D721Med (cell line): Measurements from ENCODE around the gene PAX5.

Experiments used
- DNase-seq: peaks from one replicate; pipeline ENCODE4 v3.0.0; 2011; ENCODE audit warnings: low spot score; ENCODE audit not compliant: insufficient read length
- FAIRE-seq: peaks from 2 replicates; lab custom pipeline; 2011; peaks lifted over from hg19 to GRCh38; lab: Jason Lieb, UNC
- CTCF ChIP-seq: IDR thresholded peaks from 2 replicates; pipeline ENCODE4 v1.5.1; 2012; ENCODE audit warnings: mild to moderate bottlenecking, control low read depth; ENCODE audit not compliant: insufficient read depth; ENCODE audit errors: missing control alignments

PAX5 gene

GRCh38 chr9:36897019-36897418 is 137.0 kb downstream of the PAX5 start:
- no peak for TF ChIP-seq CTCF
- DNase-seq (no peak), FAIRE-seq (no peak)

GRCh38 chr9:36896296-36896695 is 137.8 kb downstream of the PAX5 start:
- FAIRE-seq (no peak), DNase-seq (no peak)
- no peak for TF ChIP-seq CTCF

- FAIRE-seq (no peak), DNase-seq (no peak)
- TF ChIP-seq CTCF = no peak
Measured at GRCh38 chr9:36895744-36896260, 138.3 kb downstream of the PAX5 start.

- DNase-seq (no peak), FAIRE-seq (no peak)
- no peak for TF ChIP-seq CTCF
Measured at GRCh38 chr9:36894695-36895310, 139.3 kb downstream of the PAX5 start.

- DNase-seq (no peak), FAIRE-seq (no peak)
- no peak for TF ChIP-seq CTCF
Measured at GRCh38 chr9:36893911-36894310, 140.2 kb downstream of the PAX5 start.

GRCh38 chr9:36893184-36893583 is 140.9 kb downstream of the PAX5 start:
- TF ChIP-seq CTCF = no peak
- no peak for DNase-seq
- FAIRE-seq = no peak

GRCh38 chr9:36892279-36892678 is 141.8 kb downstream of the PAX5 start:
- FAIRE-seq = peak; percentile 73
- DNase-seq = no peak
- no peak for TF ChIP-seq CTCF
